A549 (cell line): ENCODE measurements around the gene ADGRG6. TPM values are rescaled to one million over a fixed set of nuclear protein-coding genes. Genes with fewer than 3 reads are reported as not detected.
A peak's percentile ranks its signal among the peaks of the same experiment; 100 is the strongest.

Experiments used
- ATAC-seq, 2 experiments: fragments of 200-7000 bp in 1 of 2; fragments of >200 bp in 1 of 2; cut with Nextera tagmentation in 1 of 2; cut with Tn5 transposase in 1 of 2; 3 replicates each; pipeline versions ENCODE4 v1.8.0 to v1.9.1; 2018 to 2020; ENCODE audit warnings: mild to moderate bottlenecking in 1 of 2, moderate library complexity in 1 of 2
- CTCF ChIA-PET: fragments of 300-600 bp; sonication (Branson Sonifier 250); formaldehyde crosslinking; extraction: SDS; loops from one replicate; lab custom pipeline; 2021; ENCODE audit warnings: antibody characterized with exemption, inconsistent platforms; lab: Yijun Ruan, JAX
- POLR2A ChIA-PET: fragments of 350-600 bp; formaldehyde crosslinking; extraction: SDS; loops from one replicate; lab custom pipeline; 2021; ENCODE audit warnings: antibody characterized with exemption, inconsistent platforms; lab: Yijun Ruan, JAX
- DNase-seq, 2 experiments: peaks; one replicate each; pipeline versions ENCODE4 v3.0.0 to v3.0.0-alpha.2; 2011 to 2016; ENCODE audit warnings: low read depth in 1 of 2, low spot score in 1 of 2
- FAIRE-seq: peaks from 2 replicates; lab custom pipeline; 2011; peaks lifted over from hg19 to GRCh38; lab: Jason Lieb, UNC
- H3K27ac ChIP-seq, 2 experiments: fragments of >200 bp; sonication (Bioruptor Twin); formaldehyde crosslinking; 3 replicates each; pipeline ENCODE4 v1.5.1; 2016 to 2017
- H3K4me1 ChIP-seq: fragments of >200 bp; sonication (Bioruptor Twin); formaldehyde crosslinking; 3 replicates; pipeline ENCODE4 v1.6.1; 2016
- H3K4me2 ChIP-seq: fragments of >200 bp; sonication (Bioruptor Twin); formaldehyde crosslinking; 3 replicates; pipeline ENCODE4 v1.6.1; 2016
- H3K4me3 ChIP-seq: fragments of >200 bp; sonication (Bioruptor Twin); formaldehyde crosslinking; 3 replicates; pipeline ENCODE4 v1.5.1; 2016
- H3K9me3 ChIP-seq: fragments of >200 bp; sonication (Bioruptor Twin); formaldehyde crosslinking; 3 replicates; pipeline ENCODE4 v1.6.1; 2016
- ATOH8 ChIP-seq: fragments of 250-450 bp; sonication (Bioruptor Pico); IDR thresholded peaks from 2 replicates; pipeline ENCODE4 v1.5.0; 2020; ENCODE audit warnings: low read depth, mild to moderate bottlenecking, moderate library complexity
- CBX2 ChIP-seq: fragments of 200-600 bp; sonication (generic); IDR thresholded peaks from 2 replicates; pipeline ENCODE4 v1.6.1; 2016; ENCODE audit warnings: low read depth, mild to moderate bottlenecking, borderline replicate concordance
- CHD4 ChIP-seq: fragments of 200-600 bp; sonication (generic); IDR thresholded peaks from 2 replicates; pipeline ENCODE4 v1.6.1; 2016; ENCODE audit warnings: antibody characterized with exemption, mild to moderate bottlenecking, borderline replicate concordance
- CTCF ChIP-seq: fragments of >200 bp; sonication (Bioruptor Twin); formaldehyde crosslinking; IDR thresholded peaks from 3 replicates; pipeline ENCODE4 v1.5.1; 2016
- E2F6 ChIP-seq: IDR thresholded peaks from 2 replicates; pipeline ENCODE4 v1.6.1; 2012; ENCODE audit warnings: low read depth, borderline replicate concordance
- ELK1 ChIP-seq: fragments of 150-350 bp; IDR thresholded peaks from 2 replicates; pipeline ENCODE4 v1.6.1; 2014; ENCODE audit warnings: low read depth, mild to moderate bottlenecking, low read length
- ESRRA ChIP-seq: fragments of 150-350 bp; IDR thresholded peaks from 2 replicates; pipeline ENCODE4 v1.6.1; 2014; ENCODE audit warnings: mild to moderate bottlenecking, low read length, borderline replicate concordance
- FOSL2 ChIP-seq, 2 experiments: fragments of 450-650 bp in 1 of 2; fragments of >200 bp in 1 of 2; sonication (Bioruptor Twin) in 1 of 2; formaldehyde crosslinking; IDR thresholded peaks; 2 replicates each; pipeline versions ENCODE4 v1.5.0 to v1.6.1; 2016 to 2020; ENCODE audit warnings: mild to moderate bottlenecking in 1 of 2, moderate library complexity in 1 of 2
- FOXS1 ChIP-seq: fragments of 250-450 bp; sonication (Bioruptor Pico); IDR thresholded peaks from 2 replicates; pipeline ENCODE4 v1.5.0; 2020; ENCODE audit warnings: mild to moderate bottlenecking, moderate library complexity
- HEYL ChIP-seq: fragments of 250-450 bp; sonication (Bioruptor Pico); IDR thresholded peaks from 2 replicates; pipeline ENCODE4 v1.8.0; 2021; ENCODE audit warnings: mild to moderate bottlenecking, moderate library complexity
- HMGXB4 ChIP-seq: fragments of 250-450 bp; sonication (Bioruptor Pico); IDR thresholded peaks from 2 replicates; pipeline ENCODE4 v1.5.0; 2021; ENCODE audit warnings: mild to moderate bottlenecking, moderate library complexity, borderline replicate concordance
- HOXB13 ChIP-seq: fragments of 250-450 bp; sonication (Bioruptor Pico); IDR thresholded peaks from 2 replicates; pipeline ENCODE4 v1.5.0; 2020; ENCODE audit warnings: low read depth, mild to moderate bottlenecking, moderate library complexity
- JUN ChIP-seq, 2 experiments: fragments of >200 bp; sonication (Bioruptor Twin); formaldehyde crosslinking; IDR thresholded peaks; 2 replicates in 1 of 2; 3 replicates in 1 of 2; pipeline ENCODE4 v1.6.1; 2016 to 2017
- JUNB ChIP-seq: fragments of >200 bp; sonication (Bioruptor Twin); formaldehyde crosslinking; IDR thresholded peaks from 2 replicates; pipeline ENCODE4 v1.6.1; 2016
- KDM1A ChIP-seq: fragments of 200-600 bp; sonication (generic); IDR thresholded peaks from 2 replicates; pipeline ENCODE4 v1.6.1; 2016; ENCODE audit warnings: low read depth, mild to moderate bottlenecking
- KDM5A ChIP-seq: fragments of 200-600 bp; sonication (generic); IDR thresholded peaks from 2 replicates; pipeline ENCODE4 v1.6.1; 2016; ENCODE audit warnings: antibody characterized with exemption, mild to moderate bottlenecking
- MAFK ChIP-seq: fragments of 450-650 bp; IDR thresholded peaks from 2 replicates; pipeline ENCODE4 v1.6.1; 2014; ENCODE audit not compliant: partially characterized antibody
- MAX ChIP-seq: IDR thresholded peaks from 2 replicates; pipeline ENCODE4 v1.6.1; 2012
- MYC ChIP-seq: IDR thresholded peaks from 2 replicates; pipeline ENCODE4 v1.6.1; 2012; ENCODE audit warnings: mild to moderate bottlenecking, inconsistent platforms, low read length, improper control_type of control experiment, borderline replicate concordance
- NFE2L2 ChIP-seq: fragments of 150-350 bp; conservative IDR thresholded peaks from 2 replicates; pipeline ENCODE4 v1.6.1; 2014; ENCODE audit warnings: low read length
- NR3C1 ChIP-seq: fragments of >200 bp; sonication (Bioruptor Twin); formaldehyde crosslinking; IDR thresholded peaks from 3 replicates; pipeline ENCODE4 v1.6.1; 2017
- POLR2A ChIP-seq: IDR thresholded peaks from 2 replicates; pipeline ENCODE4 v1.6.1; 2012; ENCODE audit warnings: mild to moderate bottlenecking, low read length
- SREBF2 ChIP-seq: fragments of 450-650 bp; IDR thresholded peaks from 2 replicates; pipeline ENCODE4 v1.6.1; 2014; ENCODE audit warnings: mild to moderate bottlenecking, moderate library complexity
- TP53 ChIP-seq: fragments of 250-450 bp; sonication (Bioruptor Pico); IDR thresholded peaks from 2 replicates; pipeline ENCODE4 v1.5.0; 2021; ENCODE audit warnings: mild to moderate bottlenecking, moderate library complexity
- ZFP36 ChIP-seq: fragments of 450-650 bp; IDR thresholded peaks from 2 replicates; pipeline ENCODE4 v1.6.1; 2014; ENCODE audit warnings: borderline replicate concordance; ENCODE audit not compliant: partially characterized antibody
- WGBS: methylation state at CpG from one replicate; pipeline ENCODE4 v1.1.6; 2017; ENCODE audit errors: missing lambda C conversion rate; 5-methylcytosine and 5-hydroxymethylcytosine counted together
- polyA plus RNA-seq, 4 experiments: library from polyadenylated mRNA; depleted of rRNA in 3 of 4; stranded (reverse); fragments of >200 nt; fragmentation: RNase III in 1 of 4; extraction: RNeasy Plus Mini Kit Qiagen cat#74134 plus additional on column Dnase treatment in 1 of 4; gene quantifications; 2 replicates in 3 of 4; 3 replicates in 1 of 4; pipeline ENCODE4 v1.2.3, GENCODE V29; 2011 to 2017

The ADGRG6 gene
- polyA plus RNA-seq, 2 of the 4 experiments (the other 2 are of a cell fraction): 55.4 to 181 TPM

- peaks cover 60% of the 10 kb centered on the region for H3K4me1 ChIP-seq
- ChIA-PET CTCF (interaction anchor here (1.3 kb wide), 1 partner anchor 254 kb away, joined by 6 read pairs; no protein-coding TSS in a partner anchor), POLR2A (no interaction called here)
- no peak overlapping the region for H3K4me2 ChIP-seq
- H3K9me3 ChIP-seq: no peaks in the 10 kb centered on the region
- TF ChIP-seq JUN (IDR thresholded peaks at IDR 0.05) (no peak), NFE2L2 (no peak), ATOH8 (CRISPR knock-in tag) (no peak), ZFP36 (no peak), CTCF (no peak), MAX (no peak), E2F6 (no peak), CBX2 (no peak), FOXS1 (no peak), ESRRA (no peak), ELK1 (no peak), SREBF2 (no peak), CHD4 (no peak), NR3C1 (no peak), FOSL2 (IDR thresholded peaks at IDR 0.05) (no peak), FOSL2 (CRISPR knock-in tag; IDR thresholded peaks at IDR 0.05) (no peak), KDM5A (no peak), POLR2A (no peak)
- WGBS: 71% methylated on average over 1 of the region's 1 CpG
- ATAC-seq (no peak), DNase-seq (no peak), FAIRE-seq (no peak)
- no peak overlapping the region for H3K27ac ChIP-seq
- H3K4me3 ChIP-seq: no peak overlapping the region
Observed at GRCh38 chr6:142409794-142410193, 108.0 kb downstream of the ADGRG6 start.

- no peaks in the 10 kb centered on the region for H3K9me3 ChIP-seq
- ChIA-PET POLR2A (no interaction called here), CTCF (interaction anchor here (1.3 kb wide), 1 partner anchor 255 kb away, joined by 6 read pairs; no protein-coding TSS in a partner anchor)
- no peak overlapping the region for H3K4me2 ChIP-seq
- peaks cover 60% of the 10 kb centered on the region for H3K4me1 ChIP-seq
- DNase-seq: no peak
- WGBS: 90% methylated on average over 2 of the region's 2 CpGs
- ATAC-seq: no peak
- peak overlapping the region in 1 of 2 experiments; percentile 23; a peak in 1 of 6 replicates for H3K27ac ChIP-seq
- FAIRE-seq: no peak
- H3K4me3 ChIP-seq: no peak overlapping the region
- TF ChIP-seq MYC: no peak
Observed at GRCh38 chr6:142411145-142411544, 109.3 kb downstream of the ADGRG6 start.

- CTCF ChIA-PET: no interaction called here
- Histone ChIP-seq H3K27ac (peak overlapping the region; percentile 72 to 76; a peak in 3 of 6 replicates), H3K4me2 (peak overlapping the region; percentile 66; the same call in 2 of the 3 replicates)
Observed at GRCh38 chr6:142412241-142412640, 110.4 kb downstream of the ADGRG6 start.

More at GRCh38 chr6:142412241-142412640, 110.4 kb downstream of the ADGRG6 start:
- POLR2A ChIA-PET: no interaction called here
- peaks cover 64% of the 10 kb centered on the region for H3K4me1 ChIP-seq
- TF ChIP-seq KDM1A: no peak
- TF ChIP-seq TP53 (CRISPR knock-in tag): no peak
- no peak for TF ChIP-seq HMGXB4 (CRISPR knock-in tag)
- TF ChIP-seq JUNB: no peak
- no peak for TF ChIP-seq HEYL (CRISPR knock-in tag)
- no peak for TF ChIP-seq HOXB13 (CRISPR knock-in tag)
- TF ChIP-seq MAFK: no peak
- no peaks in the 10 kb centered on the region for H3K9me3 ChIP-seq
- DNase-seq: no peak
- WGBS: 63% methylated on average over 2 of the region's 2 CpGs
- FAIRE-seq: no peak
- ATAC-seq: no peak
- H3K4me3 ChIP-seq: no peak overlapping the region
